Body of pancreas (tissue), 4 donors: ENCODE measurements around the gene SLC37A2. TPM values are rescaled to one million over a fixed set of nuclear protein-coding genes. Genes with fewer than 3 reads are reported as not detected.

Experiments used
- ATAC-seq: fragments of 150-250 bp; one replicate; pipeline ENCODE4 v1.9.1; 2016
- DNase-seq, 4 donors: peaks; one replicate each; pipeline ENCODE4 v3.0.0-alpha.2; 2019
- H3K27ac ChIP-seq, 4 donors: fragments of 200-600 bp; sonication (generic); 1 replicate in 3 of 4; 2 replicates in 1 of 4; pipeline versions ENCODE4 v1.5.1 to v1.6.1; 2016 to 2019; ENCODE audit warnings: mild to moderate bottlenecking in 1 of 4, mixed read lengths in 1 of 4, moderate library complexity in 1 of 4
- H3K27me3 ChIP-seq, 2 donors: fragments of 200-600 bp; sonication (generic); one replicate each; pipeline ENCODE4 v1.6.0; 2016; ENCODE audit warnings: mild to moderate bottlenecking in 1 of 2
- H3K36me3 ChIP-seq, 2 donors: fragments of 200-600 bp; sonication (generic); replicated peaks in 1 of 2; 2 replicates each; pipeline ENCODE4 v1.5.1; 2016; ENCODE audit warnings: low read depth in 2 of 2; ENCODE audit not compliant: insufficient read depth in 1 of 2
- H3K4me1 ChIP-seq: fragments of 200-600 bp; sonication (generic); one replicate; pipeline ENCODE4 v1.6.0; 2016
- H3K4me3 ChIP-seq, 2 donors: fragments of 200-600 bp; sonication (generic); 1 replicate in 1 of 2; 2 replicates in 1 of 2; pipeline ENCODE4 v1.5.1; 2016 to 2019
- H3K9me3 ChIP-seq, 3 donors: fragments of 200-600 bp; sonication (generic); 1 replicate in 2 of 3; 2 replicates in 1 of 3; pipeline ENCODE4 v1.5.1; 2016
- POLR2A ChIP-seq, 3 donors: fragments of 450-650 bp; IDR thresholded peaks; one replicate each; pipeline ENCODE4 v1.6.1; 2016; ENCODE audit warnings: antibody characterized with exemption in 3 of 3, mild to moderate bottlenecking in 2 of 3
- WGBS, 2 donors: methylation state at CpG; one replicate each; pipeline ENCODE4 v1.1.5; 2017; 5-methylcytosine and 5-hydroxymethylcytosine counted together
- intact Hi-C: fragments of 100-400 bp; cut with DNase I; formaldehyde crosslinking; loops from one replicate; pipeline ENCODE4 v1.15.1; 2023
- total RNA-seq, 2 donors: library from RNA; depleted of rRNA; stranded (reverse); fragments of >200 nt; gene quantifications; one replicate each; pipeline ENCODE4 v1.1.0, GENCODE V29; 2016
- TF ChIP-seq, protein P1 (sequence below), 7 experiments: fragments of 450-650 bp in 4 of 7; fragments of 200-600 bp in 3 of 7; sonication (generic) in 3 of 7; IDR thresholded peaks; one replicate each; pipeline ENCODE4 v1.5.1; 2016 to 2019; ENCODE audit warnings: antibody characterized with exemption in 7 of 7

The SLC37A2 gene
- total RNA-seq, 2 donors from 2014 or later: 2.0 to 4.2 TPM

DNA sequence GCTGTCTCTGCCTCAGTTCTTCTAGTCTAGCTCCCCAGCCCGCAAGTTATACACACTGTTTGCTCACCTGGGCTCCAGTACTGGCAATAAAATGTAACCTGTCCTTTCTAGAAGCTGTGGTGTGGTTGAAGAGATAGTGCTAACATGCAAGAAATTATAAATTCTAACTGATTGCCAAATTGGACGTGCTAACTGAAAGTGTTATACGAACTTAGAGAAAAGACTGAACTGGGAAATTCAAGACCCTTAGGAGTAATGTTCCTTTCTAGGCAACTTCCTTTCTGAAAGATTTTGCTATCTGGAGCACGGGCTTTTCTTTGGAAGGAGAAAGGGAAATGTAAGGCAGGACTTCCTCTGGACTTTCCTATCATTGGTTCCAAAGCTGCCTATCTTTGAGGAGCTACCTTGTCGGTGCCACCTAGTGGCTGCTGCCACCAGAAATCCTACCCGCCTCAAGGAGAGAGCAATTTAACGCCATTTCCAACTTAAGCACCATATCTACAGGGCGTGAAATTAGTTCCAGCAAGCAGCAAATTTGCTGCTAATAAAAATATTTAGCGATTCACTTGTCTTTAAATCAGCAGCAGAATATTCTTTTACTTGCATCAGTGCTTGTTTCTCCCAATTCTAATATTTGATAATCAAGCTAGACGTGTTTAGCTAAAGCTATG is 61.0 kb downstream of the SLC37A2 start:
- intact Hi-C loops: no loop called here
- DNase-seq: peak; percentile 67 to 80 (median 75)
- Histone ChIP-seq H3K27me3 (no peaks in the 10 kb centered on the region), H3K4me1 (peaks cover 9% of the 10 kb centered on the region), H3K4me3 (no peak overlapping the region), H3K27ac (peak overlapping the region in 2 of 4 donors; percentile 22 to 33), H3K36me3 (no peaks in the 10 kb centered on the region), H3K9me3 (no peaks in the 10 kb centered on the region)
- peak; percentile 98 for ATAC-seq
- 55% methylated on average over 10 of the region's 10 CpGs for WGBS, 2 donors
- peak in 1 of 3 donors; percentile 17 for TF ChIP-seq POLR2A (IDR thresholded peaks at IDR 0.05)
- TF ChIP-seq, protein P1, sequence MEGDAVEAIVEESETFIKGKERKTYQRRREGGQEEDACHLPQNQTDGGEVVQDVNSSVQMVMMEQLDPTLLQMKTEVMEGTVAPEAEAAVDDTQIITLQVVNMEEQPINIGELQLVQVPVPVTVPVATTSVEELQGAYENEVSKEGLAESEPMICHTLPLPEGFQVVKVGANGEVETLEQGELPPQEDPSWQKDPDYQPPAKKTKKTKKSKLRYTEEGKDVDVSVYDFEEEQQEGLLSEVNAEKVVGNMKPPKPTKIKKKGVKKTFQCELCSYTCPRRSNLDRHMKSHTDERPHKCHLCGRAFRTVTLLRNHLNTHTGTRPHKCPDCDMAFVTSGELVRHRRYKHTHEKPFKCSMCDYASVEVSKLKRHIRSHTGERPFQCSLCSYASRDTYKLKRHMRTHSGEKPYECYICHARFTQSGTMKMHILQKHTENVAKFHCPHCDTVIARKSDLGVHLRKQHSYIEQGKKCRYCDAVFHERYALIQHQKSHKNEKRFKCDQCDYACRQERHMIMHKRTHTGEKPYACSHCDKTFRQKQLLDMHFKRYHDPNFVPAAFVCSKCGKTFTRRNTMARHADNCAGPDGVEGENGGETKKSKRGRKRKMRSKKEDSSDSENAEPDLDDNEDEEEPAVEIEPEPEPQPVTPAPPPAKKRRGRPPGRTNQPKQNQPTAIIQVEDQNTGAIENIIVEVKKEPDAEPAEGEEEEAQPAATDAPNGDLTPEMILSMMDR (IDR thresholded peaks at IDR 0.05): peak; percentile 30 to 69 (median 56)

DNA sequence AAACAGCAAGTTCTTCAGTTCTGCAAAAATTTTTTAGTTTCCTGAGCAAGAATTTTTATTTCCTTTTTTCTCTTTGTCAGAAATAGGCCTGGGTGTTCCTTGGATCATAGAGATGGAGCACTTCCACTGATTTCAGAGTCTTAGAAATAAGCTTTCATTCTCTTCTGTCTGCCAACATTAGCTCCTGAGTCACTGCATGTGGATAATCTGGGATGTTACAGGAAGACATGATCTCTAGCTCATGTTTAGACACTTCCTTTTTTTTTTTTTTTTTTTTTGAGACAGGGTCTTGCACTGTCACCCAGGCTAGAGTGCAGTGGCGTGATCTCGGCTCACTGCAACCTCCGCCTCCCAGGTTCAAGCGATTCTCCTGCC is 61.5 kb downstream of the SLC37A2 start:
- Histone ChIP-seq H3K36me3 (no peaks in the 10 kb centered on the region), H3K9me3 (no peaks in the 10 kb centered on the region), H3K4me1 (peaks cover 9% of the 10 kb centered on the region), H3K4me3 (no peak overlapping the region), H3K27me3 (no peaks in the 10 kb centered on the region), H3K27ac (no peak overlapping the region)
- ATAC-seq (no peak), DNase-seq (no peak)
- TF ChIP-seq, protein P1 (IDR thresholded peaks at IDR 0.05): no peak
- no peak for TF ChIP-seq POLR2A (IDR thresholded peaks at IDR 0.05)
- intact Hi-C loops: no loop called here
- WGBS, 2 donors: 78 to 91% methylated on average over 4 of the region's 4 CpGs

DNA sequence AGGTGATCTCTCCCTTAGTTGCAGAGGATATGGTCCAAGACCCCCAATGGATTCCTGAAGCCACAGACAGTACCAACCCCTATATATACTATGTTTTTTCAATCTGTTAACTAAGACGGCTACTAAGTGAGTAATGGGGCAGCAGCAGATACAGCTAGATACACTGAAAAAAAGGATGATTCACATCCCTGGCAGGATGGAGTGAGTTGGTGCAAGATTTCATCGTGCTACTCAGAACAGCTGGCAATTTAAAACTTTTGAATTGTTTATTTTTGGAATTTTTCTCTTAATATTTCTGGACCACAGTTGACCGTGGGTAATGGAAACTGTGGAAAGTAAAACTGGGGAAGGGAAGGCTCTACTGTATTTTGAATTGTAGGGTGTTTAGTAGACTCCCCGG is 65.3 kb downstream of the SLC37A2 start:
- TF ChIP-seq, protein P1 (IDR thresholded peaks at IDR 0.05): no peak
- TF ChIP-seq POLR2A (IDR thresholded peaks at IDR 0.05): no peak
- 69 to 74% methylated on average over 4 of the region's 4 CpGs for WGBS, 2 donors

DNA sequence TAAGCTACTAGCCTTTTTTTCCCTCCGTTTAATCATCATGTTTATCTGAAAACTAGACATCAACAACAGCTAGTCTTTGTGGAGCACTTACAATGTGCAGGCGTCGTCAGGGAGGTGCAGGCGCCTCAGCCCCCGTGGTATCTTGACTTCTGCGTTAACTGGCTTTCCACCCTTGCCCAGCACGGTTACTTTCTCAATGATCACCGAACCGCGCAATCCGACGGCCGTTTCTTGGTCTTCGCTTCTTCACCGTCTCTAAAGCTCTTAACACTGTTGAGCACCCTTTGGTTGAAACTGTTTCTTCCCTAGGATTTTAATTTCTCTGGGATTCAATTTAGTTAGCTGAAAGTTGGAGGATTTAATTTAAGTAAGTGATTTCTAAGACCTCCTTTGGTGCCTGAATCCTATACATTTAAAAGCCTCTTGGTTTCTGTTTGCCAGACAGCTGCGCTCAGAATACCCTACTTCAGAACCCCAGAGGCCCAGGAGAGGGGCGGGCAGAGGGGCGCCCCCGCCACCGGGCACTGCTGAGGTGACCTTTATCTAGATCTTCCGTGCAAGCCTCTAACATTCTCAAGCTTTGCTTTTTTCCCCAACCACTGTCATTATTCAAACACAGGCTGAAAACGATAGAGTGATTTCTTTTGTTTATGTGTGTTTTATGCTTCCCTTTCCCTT is 66.3 kb downstream of the SLC37A2 start:
- H3K27ac ChIP-seq: no peak overlapping the region
- no peak for DNase-seq
- intact Hi-C loops: no loop called here
- WGBS, 2 donors: 56 to 65% methylated on average over 22 of the region's 22 CpGs
- ATAC-seq: no peak
- H3K36me3 ChIP-seq: no peaks in the 10 kb centered on the region
- H3K4me1 ChIP-seq: no peaks in the 10 kb centered on the region
- no peaks in the 10 kb centered on the region for H3K9me3 ChIP-seq
- H3K27me3 ChIP-seq: no peaks in the 10 kb centered on the region
- no peak for TF ChIP-seq POLR2A (IDR thresholded peaks at IDR 0.05)
- TF ChIP-seq, protein P1 (IDR thresholded peaks at IDR 0.05): no peak
- no peak overlapping the region for H3K4me3 ChIP-seq

More for the DNA sequence above, 65.3 kb downstream of the SLC37A2 start:
- Histone ChIP-seq H3K27ac (no peak overlapping the region), H3K4me1 (peaks cover 6% of the 10 kb centered on the region), H3K9me3 (no peaks in the 10 kb centered on the region), H3K27me3 (no peaks in the 10 kb centered on the region), H3K36me3 (no peaks in the 10 kb centered on the region), H3K4me3 (no peak overlapping the region)
- DNase-seq: no peak
- intact Hi-C loops: no loop called here
- ATAC-seq: no peak
